SW 1271 (cell line): ENCODE measurements around the gene ZNF396.
A peak's percentile ranks its signal among the peaks of the same experiment; 100 is the strongest.

ENCODE experiments used
- DNase-seq, 2 experiments: peaks; one replicate each; lab custom pipeline; 2025; lab: John Stamatoyannopoulos, UW

The ZNF396 gene

GRCh38 chr18:35376742-35377695 lies at the start of gene ZNF396:
Gene ZNF396, minus strand, starts transcription at chr18:35377337. Its CDS starts 3,045 bp downstream, at chr18:35374292.
- peak; percentile 37 to 69 for DNase-seq

GRCh38 chr18:35426786-35427185 lies 49.6 kb upstream of the ZNF396 start:
- no peak for DNase-seq

- DNase-seq: no peak
Measured at GRCh38 chr18:35424356-35424755, 47.2 kb upstream of the ZNF396 start.

- no peak for DNase-seq
Measured at GRCh38 chr18:35422237-35422636, 45.1 kb upstream of the ZNF396 start.

DNA sequence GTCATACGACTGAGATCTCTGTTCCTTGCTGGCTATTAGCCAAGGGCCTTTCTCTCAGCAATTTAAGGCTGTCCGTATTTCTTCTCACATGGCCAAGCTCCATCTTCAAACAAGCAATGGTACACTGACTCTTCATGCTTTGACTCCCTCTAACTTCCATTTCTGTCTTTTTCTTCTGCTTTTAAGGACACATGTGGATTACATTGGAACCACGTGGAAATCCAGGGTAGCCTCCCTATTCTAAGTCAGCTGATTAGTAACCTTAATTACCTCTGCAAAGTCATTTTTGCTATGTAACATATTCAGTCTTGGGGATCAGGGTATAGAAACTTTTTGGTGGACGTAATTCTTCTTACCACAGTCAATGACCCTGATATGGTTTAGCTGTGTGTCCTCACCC lies 41.5 kb upstream of the ZNF396 start:
- no peak for DNase-seq

GRCh38 chr18:35417223-35417622 lies 40.1 kb upstream of the ZNF396 start:
- DNase-seq: no peak

GRCh38 chr18:35415511-35416073 lies 38.5 kb upstream of the ZNF396 start:
- DNase-seq: no peak

- DNase-seq: no peak
Measured at GRCh38 chr18:35413163-35413511, 36.0 kb upstream of the ZNF396 start.

DNA sequence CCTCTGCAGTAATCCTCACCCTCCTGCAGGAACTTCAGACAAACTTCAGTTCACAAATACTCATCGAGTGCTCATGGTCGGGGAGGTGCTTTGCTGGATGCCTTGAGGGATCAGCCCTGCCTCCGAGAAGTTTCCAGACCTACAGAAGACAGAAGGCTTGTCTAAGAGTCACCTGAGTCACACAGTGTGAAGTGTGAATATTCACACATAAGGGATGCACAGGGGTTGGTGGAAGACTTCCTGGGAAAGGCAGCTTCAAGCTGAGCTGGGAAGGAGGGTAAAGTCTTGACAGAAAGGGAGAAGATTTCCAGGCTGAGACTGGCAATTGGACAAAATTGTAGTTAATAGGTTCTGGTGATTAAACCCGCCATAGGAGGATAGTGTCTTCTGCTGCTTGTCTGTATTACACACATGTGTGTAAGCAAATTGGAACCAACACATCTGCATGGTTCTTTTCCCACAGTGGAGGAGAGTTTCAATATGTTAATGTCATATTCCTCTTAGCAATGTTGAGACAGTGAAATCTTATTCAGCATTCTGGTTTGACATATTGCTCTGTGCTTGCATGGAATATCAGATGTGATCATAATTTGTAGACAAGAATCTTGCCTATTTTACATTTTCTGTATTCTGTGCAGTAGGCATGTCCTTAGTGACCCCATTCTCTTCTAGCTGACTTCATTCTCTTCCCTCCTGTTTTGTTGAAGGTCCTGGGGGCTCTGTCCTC lies 34.7 kb upstream of the ZNF396 start:
- DNase-seq: no peak

DNA sequence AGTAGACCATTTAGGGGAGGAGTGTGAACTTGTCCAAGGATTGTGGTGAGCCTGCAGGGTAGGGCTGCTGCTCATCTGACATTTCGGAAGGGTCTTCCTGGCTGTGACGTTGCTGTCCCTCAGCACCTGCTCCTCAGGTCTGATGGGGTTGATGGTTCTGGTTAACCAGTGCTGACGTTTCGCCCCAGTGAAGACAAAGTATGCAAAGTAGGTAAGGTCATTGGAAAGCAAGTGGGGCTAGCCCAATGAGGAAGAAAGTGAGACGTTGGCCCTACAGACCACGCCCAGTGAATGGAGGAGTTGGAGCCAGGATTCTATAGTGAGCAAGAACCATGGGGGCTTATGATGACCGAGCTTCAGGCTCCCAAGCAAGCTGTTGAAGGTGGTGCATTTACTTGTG lies 33.4 kb upstream of the ZNF396 start:
- no peak for DNase-seq

- no peak for DNase-seq
Measured at GRCh38 chr18:35409911-35410310, 32.8 kb upstream of the ZNF396 start.

DNA sequence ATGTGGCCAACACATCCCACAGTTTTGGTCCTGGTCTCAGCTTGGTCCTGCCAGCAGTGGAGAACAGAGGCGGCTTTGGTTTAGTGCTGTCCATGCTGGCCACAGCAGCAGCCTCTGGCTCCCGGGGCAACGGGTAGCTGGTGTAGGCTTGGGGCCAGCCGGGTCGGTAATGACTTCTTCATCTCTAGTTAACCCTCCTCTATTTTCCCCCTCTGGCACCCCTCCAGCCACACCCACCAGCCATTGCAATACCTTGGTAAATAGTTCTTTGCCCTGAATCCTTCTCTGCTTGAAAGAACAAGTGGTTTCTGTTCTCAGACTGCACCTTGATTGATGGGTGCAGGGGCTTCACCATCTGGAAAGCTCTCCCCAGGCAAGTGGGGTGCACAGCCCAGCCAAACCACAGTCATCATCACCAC lies 31.7 kb upstream of the ZNF396 start:
- DNase-seq: no peak

DNA sequence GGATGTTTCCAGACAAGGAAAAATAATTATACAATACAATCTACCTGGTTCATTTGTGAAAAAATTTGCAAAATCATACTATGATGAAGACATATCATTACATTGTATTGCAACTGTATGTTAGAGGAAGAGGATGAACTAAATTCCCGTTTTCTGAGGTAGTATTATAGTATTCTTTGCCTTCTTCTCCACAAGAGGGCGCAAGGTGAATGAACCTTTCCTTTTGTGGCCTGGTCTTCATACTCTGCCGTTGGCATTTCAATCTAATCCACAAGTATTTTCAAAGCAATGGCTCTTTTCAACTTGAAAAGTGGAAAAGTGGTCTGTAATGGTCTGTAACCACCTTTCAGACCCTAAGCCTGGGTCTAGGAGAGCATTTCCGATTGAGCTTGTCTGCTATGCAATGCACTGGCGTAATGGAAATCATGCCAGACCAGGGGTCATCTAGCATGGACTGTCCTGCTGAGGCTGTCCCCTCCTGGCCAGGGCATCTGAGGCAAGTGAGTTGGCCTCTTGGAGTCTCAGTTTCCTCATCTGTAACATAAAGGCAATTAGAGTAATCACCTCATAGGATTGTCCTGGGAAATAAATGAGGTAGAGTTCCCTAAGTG lies 30.8 kb upstream of the ZNF396 start:
- DNase-seq: peak; percentile 23 to 81

- DNase-seq: no peak
Measured at GRCh38 chr18:35406666-35407065, 29.5 kb upstream of the ZNF396 start.

DNA sequence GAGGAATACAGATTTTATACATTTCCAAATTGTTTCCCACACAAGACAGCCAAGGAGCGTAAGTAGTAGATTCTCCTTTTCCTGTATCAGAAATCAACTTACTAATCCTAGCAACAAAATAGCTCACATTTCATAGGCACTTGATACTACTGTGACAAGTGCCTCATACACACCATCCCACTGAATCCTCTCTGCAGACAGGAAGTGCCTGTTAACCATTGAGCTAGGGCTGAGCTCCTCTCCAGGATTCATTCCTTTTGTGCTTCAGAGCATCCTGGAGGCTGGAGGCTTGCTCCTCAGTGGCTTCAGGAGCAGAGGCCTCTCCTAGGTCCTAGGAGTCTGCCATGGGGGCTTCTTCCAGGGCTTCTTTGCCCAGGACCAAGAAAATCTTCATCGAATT lies 20.8 kb upstream of the ZNF396 start:
- DNase-seq: no peak

- no peak for DNase-seq
Measured at GRCh38 chr18:35393716-35394115, 16.6 kb upstream of the ZNF396 start.

GRCh38 chr18:35392375-35392774 lies 15.2 kb upstream of the ZNF396 start:
- DNase-seq: no peak

DNA sequence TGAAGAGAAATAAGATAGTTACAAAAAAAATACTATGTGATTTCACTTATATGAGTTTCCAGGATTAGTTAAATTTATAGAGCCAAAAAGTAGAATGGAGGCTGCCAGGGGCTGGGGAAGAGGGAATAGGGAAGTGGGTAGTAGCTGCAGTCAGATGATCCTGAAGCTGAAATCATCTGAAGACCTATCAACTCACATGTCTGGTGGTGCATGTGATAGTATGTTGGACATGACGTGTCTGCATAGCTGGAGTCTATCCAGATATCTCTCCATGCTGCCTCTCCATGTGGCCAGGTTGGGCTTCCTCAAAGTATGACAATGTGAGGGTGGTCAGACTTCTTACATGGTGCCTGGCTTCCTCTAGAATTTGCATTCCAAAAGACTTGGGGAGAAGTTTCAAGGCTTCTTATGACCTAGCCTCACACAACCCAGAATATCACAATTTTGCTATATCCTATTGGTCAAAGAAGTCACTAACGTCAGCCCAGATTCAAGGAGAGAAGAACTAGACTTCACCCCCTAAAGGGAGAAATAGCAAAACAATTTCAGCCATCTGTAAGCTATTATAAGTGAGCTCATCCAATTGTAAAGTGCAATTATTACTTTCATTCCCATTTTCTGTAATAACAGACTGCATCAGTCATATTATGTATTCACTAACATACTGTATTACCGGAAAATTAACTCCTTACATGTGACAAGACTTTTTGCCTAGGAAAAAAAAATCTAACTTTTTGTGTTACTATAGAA lies 14.0 kb upstream of the ZNF396 start:
- DNase-seq: no peak

- no peak for DNase-seq
Measured at GRCh38 chr18:35389095-35389618, 12.0 kb upstream of the ZNF396 start.

DNA sequence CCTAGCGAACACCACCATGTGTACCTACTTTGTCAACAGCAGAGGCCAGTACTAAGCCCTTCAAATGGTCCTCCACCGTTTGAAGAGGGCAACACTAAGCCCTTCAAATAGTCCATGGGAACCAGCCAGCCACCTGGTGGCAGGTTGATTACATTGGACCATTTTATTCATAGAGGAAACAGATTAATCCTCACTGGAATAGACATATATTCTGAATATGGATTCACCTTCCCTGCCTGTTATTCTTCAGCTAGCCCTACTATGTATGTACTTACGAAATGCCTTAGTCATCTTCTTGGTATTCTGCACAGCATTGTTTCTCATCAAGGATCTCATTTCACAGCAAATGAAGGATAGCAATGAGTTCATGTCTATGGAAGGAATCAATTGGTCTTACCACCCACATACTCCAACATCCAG lies 10.0 kb upstream of the ZNF396 start:
- DNase-seq: peak in 1 of 2 experiments; percentile 18

DNA sequence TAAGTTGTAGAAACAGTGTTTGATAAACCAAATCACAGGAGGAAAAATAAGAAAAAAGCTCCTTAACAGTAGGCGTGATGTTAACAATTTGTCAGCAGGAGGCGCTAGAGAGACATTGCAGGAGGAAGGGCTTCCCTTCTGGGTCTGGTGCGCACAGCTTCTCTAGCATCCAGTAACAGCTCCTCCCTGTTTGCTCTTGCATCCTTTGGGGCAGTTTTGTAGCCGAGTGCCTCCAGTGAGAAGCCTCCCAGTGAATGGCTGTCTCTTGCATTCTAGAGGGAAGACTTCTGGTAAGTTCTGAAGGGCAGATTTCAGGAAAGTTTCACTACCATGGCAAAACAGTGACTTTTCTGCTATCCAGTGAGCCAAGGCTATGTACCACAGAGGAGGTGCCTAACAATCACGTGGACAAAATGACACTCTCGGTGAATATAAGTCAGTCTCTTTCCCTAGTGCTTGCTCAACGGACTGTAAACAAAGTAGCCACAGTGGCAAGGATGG lies 9.5 kb upstream of the ZNF396 start:
- peak; percentile 13 to 39 for DNase-seq
